T-helper 2 cell treated with Interferon-gamma antibody and Interleukin-4, amounts not matched to agents 100 ng/mL and 5 ng/mL, for 36 hours (primary cell): ENCODE results near the gene SCARF2. TPM values are rescaled to one million over a fixed set of nuclear protein-coding genes. Genes with fewer than 3 reads are reported as not detected.
"Not testable (repeated sequence)": the region's sequence is repeated elsewhere in the genome, so short reads cannot be mapped to it uniquely, and the experiment has no call there.

ENCODE experiments used
- intact Hi-C: fragments of 100-400 bp; cut with micrococcal nuclease; formaldehyde crosslinking; loops from one replicate; pipeline ENCODE4 v1.15.1; 2023
- total RNA-seq: library from RNA; stranded (reverse); gene quantifications from 2 replicates; pipeline ENCODE4 v1.2.3, GENCODE V29; 2022

SCARF2 gene
- total RNA-seq, 1 donor from 2014 or later, result 1.1 TPM

DNA sequence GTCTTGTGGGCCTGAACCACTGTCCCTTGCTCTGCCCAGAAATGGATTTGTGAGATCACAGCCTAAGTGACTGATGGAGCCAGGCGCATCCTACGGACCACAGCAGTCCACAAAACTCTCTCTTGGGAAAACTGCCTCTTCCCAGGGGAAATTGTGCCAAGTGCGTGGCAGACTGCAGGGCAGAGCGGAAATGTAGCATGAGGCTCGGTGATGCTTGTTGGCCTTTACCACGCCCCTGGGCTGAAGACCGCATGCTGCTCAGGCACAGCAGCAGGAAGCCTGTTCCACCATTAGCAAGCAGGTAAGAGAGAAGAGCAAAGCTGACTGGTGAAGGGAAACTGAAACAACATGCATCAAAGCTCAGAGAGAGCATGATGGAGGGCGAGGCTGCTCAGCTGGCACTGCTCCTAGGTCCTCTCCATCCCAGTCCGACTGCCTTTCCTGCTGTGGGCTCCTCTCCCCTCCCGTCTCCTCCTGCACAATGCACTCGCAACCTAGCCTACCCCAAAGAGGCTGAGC is 26.5 kb upstream of the SCARF2 start:
- intact Hi-C loops, result loop anchor here (1.0 kb wide), 1 partner anchor 32 kb away; no protein-coding TSS in a partner anchor

DNA sequence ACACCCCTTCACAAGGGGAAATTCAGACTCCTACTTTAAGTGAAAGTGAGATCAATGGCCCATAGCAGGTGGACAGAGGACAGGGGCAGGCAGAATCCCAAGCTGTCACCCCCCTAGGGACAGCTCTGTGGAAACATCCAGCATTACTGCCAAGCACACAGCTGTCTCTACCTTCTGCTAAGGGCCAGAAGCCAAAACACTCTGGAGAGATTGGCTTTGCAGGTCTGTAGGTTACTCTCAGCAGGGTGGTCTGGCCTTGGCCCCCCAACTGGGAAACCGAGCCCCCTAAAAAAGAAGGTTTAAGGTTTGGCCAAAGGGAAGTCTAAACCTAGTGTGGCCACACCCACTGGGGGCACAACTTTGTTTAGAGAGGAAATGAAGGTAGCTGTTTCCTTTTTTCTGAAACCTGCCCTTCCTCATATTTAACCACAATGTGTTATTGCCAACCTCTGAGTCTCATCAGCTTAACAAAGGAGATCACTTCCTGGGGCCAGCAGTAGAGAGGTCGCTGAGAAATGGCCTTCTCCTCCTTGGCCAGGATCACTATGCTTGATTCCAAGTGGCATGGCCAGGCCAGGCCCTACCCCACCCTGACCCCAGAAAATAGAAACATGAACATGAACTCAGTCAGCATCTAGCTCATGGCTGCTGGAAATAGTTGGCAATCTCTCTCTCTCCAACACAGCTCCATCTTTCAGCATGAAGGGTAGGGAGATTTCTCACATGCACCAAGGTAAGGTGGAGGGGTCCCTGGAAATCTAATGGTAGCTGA is 25.9 kb upstream of the SCARF2 start:
- intact Hi-C loops, result loop anchor here (1.0 kb wide), 2 partner anchors 33 to 346 kb away; partner anchors contain the start of gene TRMT2A

DNA sequence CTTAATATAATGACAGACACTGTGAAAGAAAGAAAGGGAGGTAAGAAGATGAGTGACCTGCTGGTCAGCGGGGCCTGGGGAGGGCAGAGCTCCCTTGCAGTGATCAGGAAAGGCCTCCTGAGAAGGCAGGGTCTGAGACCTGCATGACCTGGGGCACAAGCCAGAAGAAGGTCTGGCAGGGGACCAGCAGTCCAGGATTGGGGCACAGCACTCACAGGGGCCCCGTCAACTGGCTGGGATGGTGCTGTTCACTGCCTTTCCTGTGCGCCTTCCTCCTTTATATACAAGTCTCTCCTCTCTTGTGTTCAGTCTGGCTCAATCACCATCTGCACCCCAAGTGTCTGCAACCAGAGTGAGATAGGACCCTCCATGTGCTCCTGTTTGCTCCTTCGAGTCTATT is 22.2 kb upstream of the SCARF2 start:
- intact Hi-C loops, result no loop called here

DNA sequence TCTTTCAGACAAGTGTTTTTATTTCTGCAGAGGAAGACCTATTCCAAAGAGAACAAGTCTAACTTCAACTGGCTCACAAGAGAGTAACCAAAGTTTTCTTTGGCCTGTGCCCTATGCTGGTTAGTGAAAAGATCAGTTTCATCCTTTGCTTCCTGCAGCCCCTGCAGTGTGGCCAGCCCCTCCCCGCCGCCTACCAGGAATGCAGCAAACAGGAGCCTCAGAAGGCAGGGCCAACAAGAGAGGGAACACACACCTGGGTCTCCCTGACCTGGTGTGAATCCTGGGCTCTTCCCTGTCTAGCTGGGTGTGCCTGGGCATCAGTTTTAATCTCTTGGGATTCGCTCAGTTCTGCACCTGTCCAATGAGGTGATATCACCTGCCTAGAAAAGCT is 21.5 kb upstream of the SCARF2 start:
- intact Hi-C loops, result no loop called here

DNA sequence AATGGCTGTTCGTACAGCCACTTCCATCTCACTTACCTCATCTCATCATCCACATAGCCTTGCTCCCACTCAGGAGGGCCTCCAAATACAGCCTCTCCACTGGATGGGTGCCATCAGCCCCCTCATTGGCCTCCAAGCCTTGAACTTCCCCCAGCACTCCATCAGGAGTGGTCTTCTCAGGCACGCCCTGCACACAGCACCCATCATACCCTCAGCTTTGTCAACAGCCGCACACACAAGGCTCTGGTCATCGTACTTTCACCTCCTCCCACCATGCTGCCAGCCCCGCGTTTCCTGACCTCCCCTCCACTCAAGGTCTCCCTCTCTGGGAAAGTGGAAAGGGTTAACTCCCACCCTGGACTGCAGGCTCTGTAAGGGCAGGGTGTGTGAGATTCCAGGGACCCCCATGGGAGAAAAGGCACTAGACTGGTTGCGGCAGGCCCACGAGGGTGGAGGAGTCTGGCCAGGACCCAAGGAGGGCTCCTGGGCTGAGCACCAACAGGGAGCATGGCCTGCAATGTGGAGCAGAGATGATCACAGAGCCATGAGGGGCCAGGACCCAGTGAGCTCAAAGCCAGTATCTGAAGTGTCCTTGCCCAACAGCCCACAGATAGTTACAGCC is 21.0 kb upstream of the SCARF2 start:
- intact Hi-C loops, result no loop called here

GRCh38 chr22:20457506-20458240 is 20.0 kb upstream of the SCARF2 start:
- intact Hi-C loops, result no loop called here

DNA sequence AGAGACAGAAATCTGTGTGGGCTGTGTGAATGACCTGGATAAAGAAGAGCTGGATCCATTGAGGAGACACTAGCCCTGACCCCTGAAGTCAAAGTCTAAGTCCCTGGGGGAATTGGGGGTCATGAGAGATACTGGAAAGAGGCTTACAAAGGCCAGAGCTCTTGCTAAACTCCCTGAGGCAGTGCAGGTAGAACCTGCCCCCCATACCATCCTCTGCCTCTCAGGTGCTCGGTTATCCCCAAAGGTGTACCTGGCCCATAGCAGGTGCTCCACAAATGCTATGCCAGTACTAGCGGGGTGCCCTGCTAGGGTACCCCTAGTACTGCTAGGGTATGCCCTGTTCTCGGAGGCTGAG is 19.1 kb upstream of the SCARF2 start:
- intact Hi-C loops, result loop anchor here (1.0 kb wide), 1 partner anchor 38 kb away; no protein-coding TSS in a partner anchor

GRCh38 chr22:20456064-20456721 is 18.6 kb upstream of the SCARF2 start:
- intact Hi-C loops, result loop anchor here (1.0 kb wide), 1 partner anchor 38 kb away; no protein-coding TSS in a partner anchor

DNA sequence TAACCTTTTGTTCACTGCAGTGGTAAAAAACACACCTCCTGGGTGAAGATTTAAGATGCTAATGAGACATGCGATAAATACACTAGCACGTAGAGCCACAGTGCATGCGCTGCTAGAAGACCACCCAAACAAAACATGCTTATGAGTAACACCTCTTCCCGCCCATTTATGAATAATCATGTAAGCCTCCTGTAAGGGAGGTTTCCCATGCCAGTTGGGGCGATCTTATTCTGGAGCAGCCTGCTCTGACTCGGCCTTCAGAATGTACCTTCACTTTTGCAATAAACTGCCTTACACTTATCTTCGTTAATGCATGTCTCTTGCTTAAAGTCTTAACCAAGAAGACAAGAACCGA is 18.1 kb upstream of the SCARF2 start:
- intact Hi-C loops, result loop anchor here (1.0 kb wide), 1 partner anchor 37 kb away; no protein-coding TSS in a partner anchor

DNA sequence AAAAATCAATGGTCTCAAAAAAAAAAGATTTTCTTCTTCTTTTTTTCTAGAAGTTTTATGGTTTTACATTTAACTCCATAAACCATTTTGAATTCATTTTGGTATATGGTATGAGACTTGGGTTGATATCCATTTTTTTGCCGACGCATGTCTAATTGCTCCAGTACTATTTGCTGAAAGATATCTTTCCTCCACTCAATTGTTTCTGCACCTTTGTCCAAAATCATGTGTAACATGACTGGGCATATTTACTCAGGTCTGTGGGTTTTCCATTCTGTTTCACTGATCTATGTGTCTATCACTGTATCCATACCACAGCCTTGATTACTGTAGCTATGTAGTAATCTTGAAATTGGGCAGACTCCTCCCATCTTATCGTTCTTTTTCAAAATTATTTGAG is 15.6 kb upstream of the SCARF2 start:
- intact Hi-C loops, result no loop called here

DNA sequence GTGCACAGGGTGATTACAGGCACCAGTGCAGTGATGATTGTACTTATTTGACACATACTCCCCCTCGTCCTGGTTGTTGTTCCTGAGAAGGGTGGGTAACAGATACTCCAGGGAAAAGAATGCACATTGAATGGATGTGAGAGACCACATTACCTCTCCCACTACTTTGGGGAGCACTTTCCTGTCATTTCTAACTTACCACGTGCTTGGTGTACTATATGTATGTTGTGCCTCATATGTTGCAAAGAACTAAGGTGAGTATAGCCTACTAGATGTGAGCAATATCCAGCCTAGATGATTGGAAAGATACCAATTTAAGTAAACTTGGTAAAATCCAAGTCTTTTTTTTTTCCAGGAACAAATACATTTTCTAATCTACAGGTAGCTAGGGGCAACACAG is 14.3 kb upstream of the SCARF2 start:
- intact Hi-C loops, result no loop called here

- intact Hi-C loops, result not testable (repeated sequence)
These were observed 13.6 kb upstream of the SCARF2 start for GRCh38 chr22:20451129-20451778.

DNA sequence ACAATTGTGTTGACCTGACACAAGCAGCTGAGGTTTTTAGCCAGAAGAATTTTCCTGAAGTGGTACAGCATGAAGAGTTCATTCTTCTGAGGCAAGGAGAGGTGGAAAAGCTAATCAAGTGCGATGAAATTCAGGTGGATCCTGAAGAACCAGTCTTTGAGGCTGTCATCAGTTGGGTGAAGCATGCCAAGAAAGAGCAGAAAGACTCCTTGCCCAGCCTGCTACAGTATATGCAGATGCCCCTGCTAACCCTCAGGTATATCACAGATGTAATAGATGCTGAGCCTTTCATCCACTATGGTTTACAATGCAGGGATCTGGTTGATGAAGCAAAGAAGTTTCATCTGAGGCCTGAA is 12.9 kb upstream of the SCARF2 start:
- intact Hi-C loops, result no loop called here

DNA sequence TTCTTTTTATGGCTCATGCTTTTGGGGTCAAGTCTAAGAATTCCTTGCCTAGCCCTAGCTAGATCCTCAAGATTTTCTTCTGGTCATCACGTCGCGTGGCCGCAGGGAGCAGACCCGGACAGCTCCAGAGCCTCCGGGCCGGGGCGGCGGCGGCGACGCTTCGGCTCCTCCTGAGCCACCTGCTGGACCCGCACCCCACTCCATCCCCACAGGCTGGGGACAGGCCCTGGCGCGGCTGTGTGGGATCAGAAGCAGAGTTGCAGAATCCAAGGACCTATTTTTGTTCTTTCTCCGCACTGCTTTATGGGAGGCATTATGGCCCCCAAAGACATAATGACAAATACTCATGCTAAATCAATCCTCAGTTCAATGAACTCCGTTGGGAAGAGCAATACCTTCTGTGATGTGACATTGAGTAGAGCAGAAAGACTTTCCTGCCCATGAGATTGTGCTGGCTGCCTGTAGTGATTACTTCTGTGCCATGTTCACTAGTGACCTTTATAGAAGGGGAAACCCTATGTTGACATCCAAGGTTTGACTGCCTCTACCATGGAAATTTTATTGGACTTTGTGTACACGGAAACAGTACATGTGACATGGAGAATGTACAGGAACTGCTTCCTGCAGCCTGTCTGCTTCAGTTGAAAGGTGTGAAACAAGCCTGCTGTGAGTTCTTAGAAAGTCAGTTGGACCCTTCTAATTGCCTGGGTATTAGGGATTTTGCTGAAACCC is 12.4 kb upstream of the SCARF2 start:
- intact Hi-C loops, result no loop called here

GRCh38 chr22:20448630-20449029 is 11.0 kb upstream of the SCARF2 start:
- intact Hi-C loops, result no loop called here

DNA sequence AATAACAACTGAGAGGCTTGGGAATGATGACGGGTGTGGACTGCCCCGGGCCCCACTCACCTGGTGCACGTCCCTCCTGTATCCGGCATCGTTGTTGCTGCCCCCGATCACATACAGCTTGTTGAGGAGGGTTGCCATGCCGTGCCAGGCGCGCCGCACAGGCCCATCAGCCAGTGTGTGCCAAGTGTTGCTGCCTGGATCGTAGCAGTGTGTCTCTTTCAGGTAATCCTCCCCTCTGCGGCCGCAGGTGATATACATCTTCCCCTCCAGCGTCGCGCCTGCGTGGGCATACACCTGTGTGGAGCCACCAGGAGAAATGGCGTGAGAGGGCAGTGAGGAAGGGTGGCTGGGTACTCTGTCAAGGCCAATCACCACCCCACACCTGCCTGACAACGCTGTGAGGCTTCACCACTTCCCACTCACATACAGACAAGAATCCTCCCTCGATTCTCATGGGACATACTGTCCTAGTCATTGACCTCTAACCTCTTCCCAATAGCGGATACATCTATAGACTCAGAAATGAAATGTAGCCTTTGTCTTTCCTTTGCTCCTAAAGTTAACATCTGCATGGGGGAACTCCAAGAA is 8.9 kb upstream of the SCARF2 start:
- intact Hi-C loops, result no loop called here

- intact Hi-C loops, result no loop called here
These were observed 6.7 kb upstream of the SCARF2 start for GRCh38 chr22:20444325-20444724.

DNA sequence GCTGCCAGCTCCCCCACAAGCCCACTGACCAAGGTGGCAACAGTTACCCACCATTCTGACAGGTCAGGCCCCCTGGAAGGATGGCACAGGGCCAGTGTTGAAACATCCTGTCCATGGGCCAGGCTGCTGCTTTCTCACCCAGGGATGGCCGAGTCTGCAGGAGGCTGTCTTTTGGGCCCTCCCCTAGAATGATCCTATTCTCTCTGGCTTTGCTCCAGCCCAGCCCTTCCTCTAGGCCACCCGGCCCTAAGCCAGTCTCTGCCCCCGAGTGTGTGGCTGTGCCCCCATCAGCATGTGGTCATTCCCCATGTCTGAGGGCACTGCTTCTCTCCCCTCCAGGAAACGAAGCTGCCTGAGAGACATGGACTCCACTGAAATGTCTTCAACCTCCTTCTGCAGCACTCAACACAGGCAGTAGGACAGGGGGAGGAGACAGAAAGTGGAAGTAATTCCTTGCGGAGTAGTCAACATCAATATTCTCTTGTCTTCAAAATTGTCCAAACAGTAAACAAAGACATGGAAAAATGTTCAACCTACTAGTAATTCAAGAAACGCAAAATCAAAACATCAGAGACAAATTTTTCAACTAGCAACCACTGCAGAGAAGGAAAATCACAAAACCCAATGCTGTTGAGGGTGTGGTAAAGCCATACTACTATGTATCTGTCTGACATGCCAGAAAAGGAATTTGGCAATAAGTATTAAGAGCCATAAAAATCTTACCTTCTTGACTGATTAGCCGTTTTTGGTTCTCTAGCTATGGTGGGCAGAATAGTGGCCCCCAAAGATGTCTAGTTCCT is 5.1 kb upstream of the SCARF2 start:
- intact Hi-C loops, result no loop called here
